ENCODE results near the gene FAM47C. TPM values are rescaled to one million over a fixed set of nuclear protein-coding genes. Genes with fewer than 3 reads are reported as not detected.
"Not testable (repeated sequence)": the region's sequence is repeated elsewhere in the genome, so short reads cannot be mapped to it uniquely, and the experiment has no call there.

The FAM47C gene
- total RNA-seq, 5 donors from 2014 or later (not counting 1 experiment from before 2014, with no cell fraction given) = not detected

DNA sequence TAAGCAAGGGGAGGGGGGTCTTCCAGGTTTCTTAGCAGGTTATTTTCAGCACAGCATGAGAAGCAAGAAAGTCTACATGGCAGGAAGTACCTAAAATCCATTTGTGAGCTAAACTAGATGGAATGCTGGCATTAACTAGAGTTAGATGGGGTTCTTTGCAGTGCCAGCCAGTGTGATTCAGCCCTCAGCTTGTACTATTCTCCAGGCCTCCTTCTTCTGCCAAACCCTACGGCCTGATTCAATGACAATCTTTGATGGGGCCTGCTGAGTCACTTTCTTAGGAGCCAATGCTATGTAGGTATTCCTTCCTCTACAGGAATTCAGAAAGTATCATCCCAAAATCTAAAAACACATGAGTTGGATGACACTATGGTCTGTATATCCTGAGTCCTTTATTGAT lies 26.1 kb downstream of the FAM47C start:
- no CpG with 5 or more reads among the region's 1 CpG for WGBS (ENCODE audit: insufficient coverage)
- not testable (repeated sequence) for H3K36me3 Mint-ChIP-seq

GRCh38 chrX:37036674-37037220 lies 28.6 kb downstream of the FAM47C start:
- H3K36me3 ChIP-seq (ENCODE audit: control insufficient read depth in 2 of 2, extremely low read depth in 1 of 2, insufficient read depth in 1 of 2, low read length in 1 of 2); H3K27ac Mint-ChIP-seq; CTCF ChIA-PET; H3K27ac ChIP-seq (ENCODE audit: low read length); H3K27me3 Mint-ChIP-seq; H3K27me3 ChIP-seq (replicated peaks in 1 of 2; ENCODE audit: control insufficient read depth in 2 of 2, extremely low read depth in 1 of 2, insufficient read depth in 2 of 2, low read length in 1 of 2); H3K4me3 Mint-ChIP-seq; H3K9me3 Mint-ChIP-seq; H3K4me3 ChIP-seq (ENCODE audit: control insufficient read depth in 1 of 2, extremely low read depth in 1 of 2, low read length in 1 of 2); H3K9me3 ChIP-seq; H3K36me3 Mint-ChIP-seq; DNase-seq; H3K4me1 ChIP-seq (ENCODE audit: control insufficient read depth in 1 of 2, extremely low read depth in 1 of 2, insufficient read depth in 2 of 2, low read length in 2 of 2); ATAC-seq (replicated peaks in 1 of 4); H3K4me1 Mint-ChIP-seq; POLR2A ChIA-PET: not testable (repeated sequence)
- WGBS (ENCODE audit: insufficient coverage) = no CpG with 5 or more reads among the region's 7 CpGs

More for the DNA sequence above, 26.1 kb downstream of the FAM47C start:
- H3K9me3 ChIP-seq; H3K9me3 Mint-ChIP-seq; H3K27ac ChIP-seq (ENCODE audit: low read length); DNase-seq; H3K27ac Mint-ChIP-seq; H3K27me3 ChIP-seq (replicated peaks in 1 of 2; ENCODE audit: control insufficient read depth in 2 of 2, extremely low read depth in 1 of 2, insufficient read depth in 2 of 2, low read length in 1 of 2); H3K4me3 ChIP-seq (ENCODE audit: control insufficient read depth in 1 of 2, extremely low read depth in 1 of 2, low read length in 1 of 2); H3K4me3 Mint-ChIP-seq; POLR2A ChIA-PET; H3K36me3 ChIP-seq (ENCODE audit: control insufficient read depth in 2 of 2, extremely low read depth in 1 of 2, insufficient read depth in 1 of 2, low read length in 1 of 2); H3K27me3 Mint-ChIP-seq; H3K4me1 Mint-ChIP-seq; CTCF ChIA-PET; H3K4me1 ChIP-seq (ENCODE audit: control insufficient read depth in 1 of 2, extremely low read depth in 1 of 2, insufficient read depth in 2 of 2, low read length in 2 of 2); ATAC-seq (replicated peaks in 1 of 4): not testable (repeated sequence)

GRCh38 chrX:37038814-37039213 lies 30.6 kb downstream of the FAM47C start:
- H3K4me3 ChIP-seq (ENCODE audit: control insufficient read depth in 1 of 2, extremely low read depth in 1 of 2, low read length in 1 of 2); H3K27me3 Mint-ChIP-seq; H3K27me3 ChIP-seq (replicated peaks in 1 of 2; ENCODE audit: control insufficient read depth in 2 of 2, extremely low read depth in 1 of 2, insufficient read depth in 2 of 2, low read length in 1 of 2); CTCF ChIA-PET; H3K27ac Mint-ChIP-seq; H3K4me3 Mint-ChIP-seq; H3K27ac ChIP-seq (ENCODE audit: low read length); H3K4me1 Mint-ChIP-seq; H3K4me1 ChIP-seq (ENCODE audit: control insufficient read depth in 1 of 2, extremely low read depth in 1 of 2, insufficient read depth in 2 of 2, low read length in 2 of 2); H3K9me3 Mint-ChIP-seq; H3K36me3 ChIP-seq (ENCODE audit: control insufficient read depth in 2 of 2, extremely low read depth in 1 of 2, insufficient read depth in 1 of 2, low read length in 1 of 2); POLR2A ChIA-PET; H3K9me3 ChIP-seq; H3K36me3 Mint-ChIP-seq; ATAC-seq (replicated peaks in 1 of 4); DNase-seq: not testable (repeated sequence)
- no CpG with 5 or more reads among the region's 1 CpG for WGBS (ENCODE audit: insufficient coverage)

- H3K9me3 Mint-ChIP-seq; H3K36me3 ChIP-seq (ENCODE audit: control insufficient read depth in 2 of 2, extremely low read depth in 1 of 2, insufficient read depth in 1 of 2, low read length in 1 of 2); H3K36me3 Mint-ChIP-seq; H3K27ac Mint-ChIP-seq; H3K27me3 Mint-ChIP-seq; ATAC-seq (replicated peaks in 1 of 4); H3K27me3 ChIP-seq (replicated peaks in 1 of 2; ENCODE audit: control insufficient read depth in 2 of 2, extremely low read depth in 1 of 2, insufficient read depth in 2 of 2, low read length in 1 of 2); H3K4me1 ChIP-seq (ENCODE audit: control insufficient read depth in 1 of 2, extremely low read depth in 1 of 2, insufficient read depth in 2 of 2, low read length in 2 of 2); H3K9me3 ChIP-seq; DNase-seq; H3K4me3 Mint-ChIP-seq; H3K4me3 ChIP-seq (ENCODE audit: control insufficient read depth in 1 of 2, extremely low read depth in 1 of 2, low read length in 1 of 2); CTCF ChIA-PET; POLR2A ChIA-PET; H3K27ac ChIP-seq (ENCODE audit: low read length); H3K4me1 Mint-ChIP-seq: not testable (repeated sequence)
- 91% methylated on average over 8 of the region's 56 CpGs for WGBS (ENCODE audit: insufficient coverage)
Observed at GRCh38 chrX:37042956-37043885, 35.1 kb downstream of the FAM47C start.

DNA sequence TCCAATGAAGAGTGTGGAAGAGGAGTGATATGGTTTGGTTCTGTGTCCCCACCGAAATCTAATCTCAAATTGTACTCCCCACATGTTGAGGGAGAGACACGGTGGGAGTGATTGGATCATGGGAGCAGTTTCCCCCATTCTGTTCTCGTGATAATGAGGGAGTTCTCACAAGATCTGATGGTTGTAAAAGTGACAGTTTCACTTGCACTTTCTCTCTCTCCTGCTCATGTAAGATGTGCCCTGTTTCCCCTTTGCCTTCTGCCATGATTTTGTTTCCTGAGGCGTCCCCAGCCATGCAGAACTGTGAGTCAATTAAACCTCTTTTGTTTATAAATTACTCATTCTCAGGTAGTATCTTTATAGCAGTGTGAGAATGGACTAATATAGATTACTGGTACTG lies 39.6 kb downstream of the FAM47C start:
- CTCF ChIA-PET = no interaction called here
- H3K9me3 Mint-ChIP-seq = peaks cover 0 to 6% (median 0%) of the 10 kb centered on the region in 3 donors
- Histone ChIP-seq H3K27ac (ENCODE audit: low read length) (no peak overlapping the region), H3K4me1 (ENCODE audit: control insufficient read depth in 1 of 2, extremely low read depth in 1 of 2, insufficient read depth in 2 of 2, low read length in 2 of 2) (no peaks in the 10 kb centered on the region), H3K27me3 (replicated peaks in 1 of 2; ENCODE audit: control insufficient read depth in 2 of 2, extremely low read depth in 1 of 2, insufficient read depth in 2 of 2, low read length in 1 of 2) (no peaks in the 10 kb centered on the region), H3K9me3 (no peaks in the 10 kb centered on the region), H3K4me3 (ENCODE audit: control insufficient read depth in 1 of 2, extremely low read depth in 1 of 2, low read length in 1 of 2) (no peak overlapping the region), H3K36me3 (ENCODE audit: control insufficient read depth in 2 of 2, extremely low read depth in 1 of 2, insufficient read depth in 1 of 2, low read length in 1 of 2) (no peaks in the 10 kb centered on the region)
- H3K4me1 Mint-ChIP-seq = no peaks in the 10 kb centered on the region
- H3K27me3 Mint-ChIP-seq = peaks cover 0 to 4% of the 10 kb centered on the region in 2 donors
- no peak for DNase-seq
- no peak overlapping the region for H3K27ac Mint-ChIP-seq
- no CpG with 5 or more reads among the region's 4 CpGs for WGBS (ENCODE audit: insufficient coverage)
- no peaks in the 10 kb centered on the region for H3K36me3 Mint-ChIP-seq
- POLR2A ChIA-PET = no interaction called here
- no peak overlapping the region for H3K4me3 Mint-ChIP-seq
- ATAC-seq (replicated peaks in 1 of 4) = no peak

GRCh38 chrX:37057572-37057971 lies 49.4 kb downstream of the FAM47C start:
- H3K36me3 ChIP-seq (ENCODE audit: control insufficient read depth in 2 of 2, extremely low read depth in 1 of 2, insufficient read depth in 1 of 2, low read length in 1 of 2); H3K27ac ChIP-seq (ENCODE audit: low read length); H3K27me3 ChIP-seq (replicated peaks in 1 of 2; ENCODE audit: control insufficient read depth in 2 of 2, extremely low read depth in 1 of 2, insufficient read depth in 2 of 2, low read length in 1 of 2); POLR2A ChIA-PET; H3K27ac Mint-ChIP-seq; H3K4me3 Mint-ChIP-seq; H3K4me1 ChIP-seq (ENCODE audit: control insufficient read depth in 1 of 2, extremely low read depth in 1 of 2, insufficient read depth in 2 of 2, low read length in 2 of 2); H3K4me3 ChIP-seq (ENCODE audit: control insufficient read depth in 1 of 2, extremely low read depth in 1 of 2, low read length in 1 of 2); ATAC-seq (replicated peaks in 1 of 4); H3K9me3 Mint-ChIP-seq; DNase-seq; H3K4me1 Mint-ChIP-seq; H3K27me3 Mint-ChIP-seq; H3K9me3 ChIP-seq; H3K36me3 Mint-ChIP-seq; CTCF ChIA-PET: not testable (repeated sequence)

All from T-cell (primary cell).